ENCODE data around the gene VSIR.

- TF ChIP-seq POLR2A (IDR thresholded peaks at IDR 0.05), result no peak
- TF ChIP-seq CTCF (IDR thresholded peaks at IDR 0.05), result no peak
Measured at GRCh38 chr10:71708897-71709882, 64.1 kb downstream of the VSIR start.

Data from right lobe of liver (tissue), 4 donors.